ENCODE results near the gene FBXL22.

The FBXL22 gene

GRCh38 chr15:63556736-63557135, 40.5 kb upstream of the FBXL22 start:
- DNase-seq: no peak
- H3K9me3 ChIP-seq (replicated peaks; ENCODE audit: insufficient read depth, low read length): no peaks in the 10 kb centered on the region
- no peak overlapping the region for H3K4me2 ChIP-seq (ENCODE audit: low read depth, low read length)
- H3K79me2 ChIP-seq (ENCODE audit: low read length): no peaks in the 10 kb centered on the region; the same call in 1 of the 2 replicates
- TF ChIP-seq CTCF (IDR thresholded peaks at IDR 0.05; ENCODE audit: low read length) (no peak), EZH2 (optimal IDR thresholded peaks at IDR 0.05; ENCODE audit: low read depth, low read length) (no peak), EZH2phosphoT487 (IDR thresholded peaks at IDR 0.05; ENCODE audit: low read length) (no peak)
- H3K27ac ChIP-seq (ENCODE audit: low read length): no peak overlapping the region
- no peak overlapping the region for H2AFZ ChIP-seq (ENCODE audit: low read length)
- no peak overlapping the region for H3K4me3 ChIP-seq (ENCODE audit: low read length)
- no peaks in the 10 kb centered on the region for H3K9me2 ChIP-seq (replicated peaks; ENCODE audit: insufficient read depth, low read length)
- H4K20me1 ChIP-seq (ENCODE audit: insufficient read depth, low read length): no peaks in the 10 kb centered on the region
- no peak overlapping the region for H3K9ac ChIP-seq (ENCODE audit: low read length)
- no peaks in the 10 kb centered on the region for H3K27me3 ChIP-seq (replicated peaks; ENCODE audit: insufficient read depth, low read length)
- H3K4me1 ChIP-seq (ENCODE audit: low read length): no peaks in the 10 kb centered on the region
- no peaks in the 10 kb centered on the region for H3F3A ChIP-seq (ENCODE audit: insufficient read depth, low read length)
- H3K36me3 ChIP-seq (replicated peaks; ENCODE audit: insufficient read depth, low read length): no peaks in the 10 kb centered on the region; the same call in 1 of the 2 replicates

- Histone ChIP-seq H3K4me1 (ENCODE audit: low read length) (peaks cover 17% of the 10 kb centered on the region), H3K79me2 (ENCODE audit: low read length) (no peaks in the 10 kb centered on the region; the same call in 1 of the 2 replicates), H3K4me3 (ENCODE audit: low read length) (no peak overlapping the region), H3K9ac (ENCODE audit: low read length) (no peak overlapping the region), H3K9me3 (replicated peaks; ENCODE audit: insufficient read depth, low read length) (no peaks in the 10 kb centered on the region), H3K36me3 (replicated peaks; ENCODE audit: insufficient read depth, low read length) (no peaks in the 10 kb centered on the region; the same call in 1 of the 2 replicates), H3K27ac (ENCODE audit: low read length) (no peak overlapping the region), H3K4me2 (ENCODE audit: low read depth, low read length) (no peak overlapping the region), H3F3A (ENCODE audit: insufficient read depth, low read length) (no peaks in the 10 kb centered on the region), H2AFZ (ENCODE audit: low read length) (no peak overlapping the region), H3K27me3 (replicated peaks; ENCODE audit: insufficient read depth, low read length) (no peaks in the 10 kb centered on the region), H4K20me1 (ENCODE audit: insufficient read depth, low read length) (no peaks in the 10 kb centered on the region), H3K9me2 (replicated peaks; ENCODE audit: insufficient read depth, low read length) (no peaks in the 10 kb centered on the region)
- TF ChIP-seq CTCF (IDR thresholded peaks at IDR 0.05; ENCODE audit: low read length) (no peak), EZH2phosphoT487 (IDR thresholded peaks at IDR 0.05; ENCODE audit: low read length) (no peak), EZH2 (optimal IDR thresholded peaks at IDR 0.05; ENCODE audit: low read depth, low read length) (no peak)
- DNase-seq: no peak
Observed at GRCh38 chr15:63559753-63560152, 37.4 kb upstream of the FBXL22 start.

- no peaks in the 10 kb centered on the region for H3F3A ChIP-seq (ENCODE audit: insufficient read depth, low read length)
- no peak overlapping the region for H3K4me2 ChIP-seq (ENCODE audit: low read depth, low read length)
- TF ChIP-seq EZH2 (optimal IDR thresholded peaks at IDR 0.05; ENCODE audit: low read depth, low read length) (no peak), CTCF (IDR thresholded peaks at IDR 0.05; ENCODE audit: low read length) (no peak), EZH2phosphoT487 (IDR thresholded peaks at IDR 0.05; ENCODE audit: low read length) (no peak)
- peaks cover 18% of the 10 kb centered on the region for H3K4me1 ChIP-seq (ENCODE audit: low read length)
- no peaks in the 10 kb centered on the region for H4K20me1 ChIP-seq (ENCODE audit: insufficient read depth, low read length)
- no peaks in the 10 kb centered on the region for H3K9me2 ChIP-seq (replicated peaks; ENCODE audit: insufficient read depth, low read length)
- no peak overlapping the region for H3K27ac ChIP-seq (ENCODE audit: low read length)
- H3K36me3 ChIP-seq (replicated peaks; ENCODE audit: insufficient read depth, low read length): no peaks in the 10 kb centered on the region; the same call in 1 of the 2 replicates
- H2AFZ ChIP-seq (ENCODE audit: low read length): no peak overlapping the region
- H3K79me2 ChIP-seq (ENCODE audit: low read length): no peaks in the 10 kb centered on the region; the same call in 1 of the 2 replicates
- DNase-seq: no peak
- no peak overlapping the region for H3K4me3 ChIP-seq (ENCODE audit: low read length)
- H3K9ac ChIP-seq (ENCODE audit: low read length): no peak overlapping the region
- H3K27me3 ChIP-seq (replicated peaks; ENCODE audit: insufficient read depth, low read length): no peaks in the 10 kb centered on the region
- no peaks in the 10 kb centered on the region for H3K9me3 ChIP-seq (replicated peaks; ENCODE audit: insufficient read depth, low read length)
Observed at GRCh38 chr15:63560741-63561448, 36.3 kb upstream of the FBXL22 start.
